ENCODE data around the gene NT5DC3. TPM values are rescaled to one million over a fixed set of nuclear protein-coding genes. Genes with fewer than 3 reads are reported as not detected.

The NT5DC3 gene
- total RNA-seq, 2 experiments from 2014 or later, result 4.7 to 7.5 TPM

- DNase-seq (ENCODE audit: low spot score), result no peak
- H3K79me2 ChIP-seq (ENCODE audit: insufficient read depth, low read depth, low read length), result no peaks in the 10 kb centered on the region
- no peaks in the 10 kb centered on the region for H3K9me2 ChIP-seq (ENCODE audit: insufficient read depth, low read length)
- no peak overlapping the region for H3K27ac ChIP-seq (ENCODE audit: low read depth, low read length, poor library complexity, severe bottlenecking)
- ChIA-PET POLR2A (interaction anchor here (0.5 kb wide), 1 partner anchor 1241 kb away, joined by 3 read pairs; no protein-coding TSS in a partner anchor), CTCF (ENCODE audit: unreplicated experiment) (no interaction called here)
- no peak overlapping the region for H3K4me3 ChIP-seq (ENCODE audit: low read depth, low read length, poor library complexity, severe bottlenecking)
- H3K4me2 ChIP-seq (ENCODE audit: low read length), result no peak overlapping the region
- no peaks in the 10 kb centered on the region for H4K20me1 ChIP-seq (ENCODE audit: insufficient read depth, low read length)
- H3K4me1 ChIP-seq (ENCODE audit: insufficient read depth, low read length, poor library complexity, severe bottlenecking), result no peaks in the 10 kb centered on the region
- no peaks in the 10 kb centered on the region for H3K36me3 ChIP-seq (ENCODE audit: insufficient read depth, low read length)
- H3K9me3 ChIP-seq (ENCODE audit: low read length), result no peaks in the 10 kb centered on the region
- no peak overlapping the region for H2AFZ ChIP-seq (ENCODE audit: low read length)
- intact Hi-C loops (cut with micrococcal nuclease; ENCODE audit: unreplicated experiment), result no loop called here
- TF ChIP-seq CTCF (conservative IDR thresholded peaks at IDR 0.05; ENCODE audit: low read length), result no peak
- no peak for TF ChIP-seq EZH2phosphoT487 (IDR thresholded peaks at IDR 0.05; ENCODE audit: borderline replicate concordance, low read depth, low read length)
- no TSS peak for BruUV-seq (replicated peaks)
These were observed 46.5 kb downstream of the NT5DC3 start for GRCh38 chr12:103794309-103795213.

GRCh38 chr12:103793512-103794045, 47.5 kb downstream of the NT5DC3 start:
- Histone ChIP-seq H3K9me3 (ENCODE audit: low read length) (no peaks in the 10 kb centered on the region), H3K9me2 (ENCODE audit: insufficient read depth, low read length) (no peaks in the 10 kb centered on the region), H3K27ac (ENCODE audit: low read depth, low read length, poor library complexity, severe bottlenecking) (no peak overlapping the region), H3K4me3 (ENCODE audit: low read depth, low read length, poor library complexity, severe bottlenecking) (no peak overlapping the region), H4K20me1 (ENCODE audit: insufficient read depth, low read length) (no peaks in the 10 kb centered on the region), H3K79me2 (ENCODE audit: insufficient read depth, low read depth, low read length) (no peaks in the 10 kb centered on the region), H2AFZ (ENCODE audit: low read length) (no peak overlapping the region), H3K4me1 (ENCODE audit: insufficient read depth, low read length, poor library complexity, severe bottlenecking) (no peaks in the 10 kb centered on the region), H3K4me2 (ENCODE audit: low read length) (no peak overlapping the region), H3K36me3 (ENCODE audit: insufficient read depth, low read length) (no peaks in the 10 kb centered on the region)
- no peak for DNase-seq (ENCODE audit: low spot score)
- BruUV-seq (replicated peaks), result no TSS peak
- intact Hi-C loops (cut with micrococcal nuclease; ENCODE audit: unreplicated experiment), result no loop called here
- ChIA-PET CTCF (ENCODE audit: unreplicated experiment) (no interaction called here), POLR2A (no interaction called here)
- TF ChIP-seq CTCF (conservative IDR thresholded peaks at IDR 0.05; ENCODE audit: low read length), result no peak
- TF ChIP-seq EZH2phosphoT487 (IDR thresholded peaks at IDR 0.05; ENCODE audit: borderline replicate concordance, low read depth, low read length), result no peak

GRCh38 chr12:103793046-103793445, 48.0 kb downstream of the NT5DC3 start:
- ChIA-PET POLR2A (interaction anchor here (1.0 kb wide), 1 partner anchor 16 kb away, joined by 3 read pairs; no protein-coding TSS in a partner anchor), CTCF (ENCODE audit: unreplicated experiment) (no interaction called here)
- Histone ChIP-seq H2AFZ (ENCODE audit: low read length) (no peak overlapping the region), H3K4me1 (ENCODE audit: insufficient read depth, low read length, poor library complexity, severe bottlenecking) (no peaks in the 10 kb centered on the region), H4K20me1 (ENCODE audit: insufficient read depth, low read length) (no peaks in the 10 kb centered on the region), H3K9me2 (ENCODE audit: insufficient read depth, low read length) (no peaks in the 10 kb centered on the region), H3K27ac (ENCODE audit: low read depth, low read length, poor library complexity, severe bottlenecking) (no peak overlapping the region), H3K4me2 (ENCODE audit: low read length) (no peak overlapping the region), H3K36me3 (ENCODE audit: insufficient read depth, low read length) (no peaks in the 10 kb centered on the region), H3K4me3 (ENCODE audit: low read depth, low read length, poor library complexity, severe bottlenecking) (no peak overlapping the region), H3K79me2 (ENCODE audit: insufficient read depth, low read depth, low read length) (no peaks in the 10 kb centered on the region), H3K9me3 (ENCODE audit: low read length) (no peaks in the 10 kb centered on the region)
- intact Hi-C loops (cut with micrococcal nuclease; ENCODE audit: unreplicated experiment), result no loop called here
- BruUV-seq (replicated peaks), result no TSS peak
- TF ChIP-seq EZH2phosphoT487 (IDR thresholded peaks at IDR 0.05; ENCODE audit: borderline replicate concordance, low read depth, low read length), result no peak
- no peak for DNase-seq (ENCODE audit: low spot score)

Measured in OCI-LY7 (cell line).